IPS-15b (cell line): ENCODE results near the gene AMZ1.
"Not testable (repeated sequence)": the region's sequence is repeated elsewhere in the genome, so short reads cannot be mapped to it uniquely, and the experiment has no call there.

Source experiments
- H3K27me3 ChIP-seq: one replicate; pipeline ENCODE4 v1.6.1; 2013; ENCODE audit warnings: low read length; ENCODE audit not compliant: control insufficient read depth, insufficient read depth
- H3K36me3 ChIP-seq: one replicate; pipeline ENCODE4 v1.6.1; 2013; ENCODE audit warnings: low read length; ENCODE audit not compliant: control insufficient read depth, insufficient read depth
- H3K4me1 ChIP-seq: one replicate; pipeline ENCODE4 v1.6.1; 2013; ENCODE audit warnings: mild to moderate bottlenecking, low read length; ENCODE audit not compliant: control insufficient read depth, insufficient read depth
- H3K4me3 ChIP-seq: one replicate; pipeline ENCODE4 v1.5.1; 2013; ENCODE audit warnings: low read depth, low read length
- H3K9ac ChIP-seq: one replicate; pipeline ENCODE4 v1.6.1; 2013; ENCODE audit warnings: low read depth, mild to moderate bottlenecking, low read length
- H3K9me3 ChIP-seq: one replicate; pipeline ENCODE4 v1.6.1; 2013; ENCODE audit warnings: mild to moderate bottlenecking, low read length; ENCODE audit not compliant: control insufficient read depth, insufficient read depth

The AMZ1 gene

GRCh38 chr7:2688409-2689342 lies 674 bp downstream of the AMZ1 start:
- no peaks in the 10 kb centered on the region for H3K36me3 ChIP-seq
- peaks cover 3% of the 10 kb centered on the region for H3K4me1 ChIP-seq
- H3K4me3 ChIP-seq: peak overlapping the region; percentile 43
- no peaks in the 10 kb centered on the region for H3K9me3 ChIP-seq
- no peak overlapping the region for H3K9ac ChIP-seq
- peaks cover 23% of the 10 kb centered on the region for H3K27me3 ChIP-seq

GRCh38 chr7:2689343-2689847 lies 1.4 kb downstream of the AMZ1 start:
- Histone ChIP-seq H3K4me3 (no peak overlapping the region), H3K36me3 (no peaks in the 10 kb centered on the region), H3K9ac (no peak overlapping the region)

GRCh38 chr7:2689951-2690705 lies 2.1 kb downstream of the AMZ1 start:
- H3K4me1 ChIP-seq: peaks cover 3% of the 10 kb centered on the region
- peaks cover 23% of the 10 kb centered on the region for H3K27me3 ChIP-seq
- no peaks in the 10 kb centered on the region for H3K36me3 ChIP-seq
- no peak overlapping the region for H3K9ac ChIP-seq
- H3K4me3 ChIP-seq: no peak overlapping the region
- H3K9me3 ChIP-seq: no peaks in the 10 kb centered on the region

More at GRCh38 chr7:2689343-2689847, 1.4 kb downstream of the AMZ1 start:
- Histone ChIP-seq H3K4me1 (peaks cover 3% of the 10 kb centered on the region), H3K9me3 (no peaks in the 10 kb centered on the region), H3K27me3 (peaks cover 23% of the 10 kb centered on the region)

GRCh38 chr7:2691011-2691707 lies 3.2 kb downstream of the AMZ1 start:
- Histone ChIP-seq H3K4me1 (peaks cover 3% of the 10 kb centered on the region), H3K9ac (no peak overlapping the region)

GRCh38 chr7:2691932-2692439 lies 4.0 kb downstream of the AMZ1 start:
- not testable (repeated sequence) for H3K36me3 ChIP-seq, H3K4me1 ChIP-seq, H3K9me3 ChIP-seq, H3K4me3 ChIP-seq, H3K9ac ChIP-seq
- peaks cover 23% of the 10 kb centered on the region for H3K27me3 ChIP-seq

More at GRCh38 chr7:2691011-2691707, 3.2 kb downstream of the AMZ1 start:
- Histone ChIP-seq H3K4me3 (no peak overlapping the region), H3K36me3 (no peaks in the 10 kb centered on the region), H3K9me3 (no peaks in the 10 kb centered on the region), H3K27me3 (peaks cover 23% of the 10 kb centered on the region)

GRCh38 chr7:2692543-2692942 lies 4.5 kb downstream of the AMZ1 start:
- H3K27me3 ChIP-seq: peaks cover 20% of the 10 kb centered on the region
- no peaks in the 10 kb centered on the region for H3K36me3 ChIP-seq
- no peak overlapping the region for H3K9ac ChIP-seq
- H3K4me1 ChIP-seq: peaks cover 3% of the 10 kb centered on the region
- H3K4me3 ChIP-seq: no peak overlapping the region
- H3K9me3 ChIP-seq: no peaks in the 10 kb centered on the region

GRCh38 chr7:2693420-2694121 lies 5.6 kb downstream of the AMZ1 start:
- not testable (repeated sequence) for H3K9ac ChIP-seq, H3K4me1 ChIP-seq, H3K4me3 ChIP-seq, H3K9me3 ChIP-seq, H3K36me3 ChIP-seq
- H3K27me3 ChIP-seq: peaks cover 16% of the 10 kb centered on the region

GRCh38 chr7:2694122-2694436 lies 6.1 kb downstream of the AMZ1 start:
- not testable (repeated sequence) for H3K9ac ChIP-seq, H3K4me1 ChIP-seq, H3K36me3 ChIP-seq, H3K9me3 ChIP-seq, H3K4me3 ChIP-seq
- H3K27me3 ChIP-seq: peaks cover 11% of the 10 kb centered on the region

GRCh38 chr7:2698581-2699288 lies 10.7 kb downstream of the AMZ1 start:
- H3K9me3 ChIP-seq: no peaks in the 10 kb centered on the region
- no peak overlapping the region for H3K9ac ChIP-seq
- H3K27me3 ChIP-seq: no peaks in the 10 kb centered on the region
- H3K4me1 ChIP-seq: no peaks in the 10 kb centered on the region
- H3K4me3 ChIP-seq: no peak overlapping the region
- H3K36me3 ChIP-seq: no peaks in the 10 kb centered on the region

GRCh38 chr7:2699289-2699620 lies 11.3 kb downstream of the AMZ1 start:
- no peaks in the 10 kb centered on the region for H3K4me1 ChIP-seq
- no peak overlapping the region for H3K9ac ChIP-seq
- no peaks in the 10 kb centered on the region for H3K36me3 ChIP-seq
- H3K9me3 ChIP-seq: no peaks in the 10 kb centered on the region
- H3K27me3 ChIP-seq: no peaks in the 10 kb centered on the region
- no peak overlapping the region for H3K4me3 ChIP-seq
